Vagina (tissue), 2 donors: ENCODE results near the gene ZBTB45.

Experiments
- CTCF ChIP-seq, 3 experiments: fragments of 450-650 bp in 2 of 3; fragments of 200-600 bp in 1 of 3; sonication (generic) in 1 of 3; IDR thresholded peaks; one replicate each; pipeline ENCODE4 v1.5.1; 2017 to 2019; ENCODE audit warnings: antibody characterized with exemption in 3 of 3, mild to moderate bottlenecking in 2 of 3, moderate library complexity in 2 of 3
- POLR2A ChIP-seq, 2 donors: fragments of 450-650 bp; IDR thresholded peaks; one replicate each; pipeline ENCODE4 v1.6.1; 2017; ENCODE audit warnings: antibody characterized with exemption in 2 of 2, mild to moderate bottlenecking in 2 of 2, moderate library complexity in 2 of 2

- TF ChIP-seq POLR2A (IDR thresholded peaks at IDR 0.05) (no peak), CTCF (IDR thresholded peaks at IDR 0.05) (no peak)
Measured at GRCh38 chr19:58480831-58481230, 38.8 kb downstream of the ZBTB45 start.
